ENCODE measurements around the gene ASB4. TPM values are rescaled to one million over a fixed set of nuclear protein-coding genes. Genes with fewer than 3 reads are reported as not detected.

ASB4 gene, protein sequence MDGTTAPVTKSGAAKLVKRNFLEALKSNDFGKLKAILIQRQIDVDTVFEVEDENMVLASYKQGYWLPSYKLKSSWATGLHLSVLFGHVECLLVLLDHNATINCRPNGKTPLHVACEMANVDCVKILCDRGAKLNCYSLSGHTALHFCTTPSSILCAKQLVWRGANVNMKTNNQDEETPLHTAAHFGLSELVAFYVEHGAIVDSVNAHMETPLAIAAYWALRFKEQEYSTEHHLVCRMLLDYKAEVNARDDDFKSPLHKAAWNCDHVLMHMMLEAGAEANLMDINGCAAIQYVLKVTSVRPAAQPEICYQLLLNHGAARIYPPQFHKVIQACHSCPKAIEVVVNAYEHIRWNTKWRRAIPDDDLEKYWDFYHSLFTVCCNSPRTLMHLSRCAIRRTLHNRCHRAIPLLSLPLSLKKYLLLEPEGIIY
- not detected for total RNA-seq (ENCODE audit: unreplicated experiment)
- long read RNA-seq, result 0 reads

DNA sequence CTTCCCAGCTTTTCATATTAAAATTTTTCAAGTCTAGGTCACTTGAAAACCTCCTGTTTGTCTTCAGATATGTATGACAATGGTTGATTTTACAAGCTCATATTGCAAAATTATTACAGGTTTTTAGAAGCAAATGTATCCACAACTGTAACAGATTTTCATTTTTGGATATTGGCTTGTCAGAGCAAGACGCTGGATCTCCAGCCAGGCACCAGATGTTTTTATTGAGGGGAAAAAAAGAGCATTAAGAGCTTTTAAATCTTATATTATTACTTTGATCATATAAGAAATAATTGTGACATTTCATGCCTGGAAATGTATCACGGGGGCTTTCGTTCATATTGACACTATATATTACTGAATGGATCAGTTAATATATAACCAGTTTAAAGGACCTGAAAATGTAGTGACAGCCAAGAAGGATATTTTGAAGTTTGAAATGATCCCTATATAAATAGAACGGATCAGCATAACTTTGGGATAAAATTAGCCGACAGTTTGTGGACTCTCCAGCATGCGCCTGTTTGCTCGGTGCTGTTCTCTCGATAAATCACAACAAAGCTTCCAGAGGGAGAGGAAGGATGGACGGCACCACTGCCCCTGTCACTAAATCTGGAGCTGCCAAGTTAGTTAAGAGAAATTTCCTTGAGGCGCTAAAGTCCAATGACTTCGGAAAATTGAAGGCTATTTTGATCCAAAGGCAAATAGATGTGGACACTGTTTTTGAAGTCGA, at the start of gene ASB4:
TSS of gene ASB4 (plus strand) at position 553 of the 733 bp plus-strand sequence. CDS start at position 582, 29 bp downstream.
- Mint-ChIP-seq H3K4me1 (ENCODE audit: unreplicated experiment) (peaks cover 8% of the 10 kb centered on the region), H3K27ac (ENCODE audit: unreplicated experiment) (no peak within 1 kb of the TSS), H3K9me3 (ENCODE audit: unreplicated experiment) (no peaks in the 10 kb centered on the region), H3K36me3 (ENCODE audit: low read depth, unreplicated experiment) (no peaks in the 10 kb centered on the region), H3K27me3 (ENCODE audit: unreplicated experiment) (no peaks in the 10 kb centered on the region), H3K4me3 (ENCODE audit: unreplicated experiment) (no peak within 1 kb of the TSS)
- TF ChIP-seq, protein P1, sequence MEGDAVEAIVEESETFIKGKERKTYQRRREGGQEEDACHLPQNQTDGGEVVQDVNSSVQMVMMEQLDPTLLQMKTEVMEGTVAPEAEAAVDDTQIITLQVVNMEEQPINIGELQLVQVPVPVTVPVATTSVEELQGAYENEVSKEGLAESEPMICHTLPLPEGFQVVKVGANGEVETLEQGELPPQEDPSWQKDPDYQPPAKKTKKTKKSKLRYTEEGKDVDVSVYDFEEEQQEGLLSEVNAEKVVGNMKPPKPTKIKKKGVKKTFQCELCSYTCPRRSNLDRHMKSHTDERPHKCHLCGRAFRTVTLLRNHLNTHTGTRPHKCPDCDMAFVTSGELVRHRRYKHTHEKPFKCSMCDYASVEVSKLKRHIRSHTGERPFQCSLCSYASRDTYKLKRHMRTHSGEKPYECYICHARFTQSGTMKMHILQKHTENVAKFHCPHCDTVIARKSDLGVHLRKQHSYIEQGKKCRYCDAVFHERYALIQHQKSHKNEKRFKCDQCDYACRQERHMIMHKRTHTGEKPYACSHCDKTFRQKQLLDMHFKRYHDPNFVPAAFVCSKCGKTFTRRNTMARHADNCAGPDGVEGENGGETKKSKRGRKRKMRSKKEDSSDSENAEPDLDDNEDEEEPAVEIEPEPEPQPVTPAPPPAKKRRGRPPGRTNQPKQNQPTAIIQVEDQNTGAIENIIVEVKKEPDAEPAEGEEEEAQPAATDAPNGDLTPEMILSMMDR (IDR thresholded peaks at IDR 0.05; ENCODE audit: unreplicated experiment), result no peak
- DNase-seq (ENCODE audit: low spot score), result no peak

DNA sequence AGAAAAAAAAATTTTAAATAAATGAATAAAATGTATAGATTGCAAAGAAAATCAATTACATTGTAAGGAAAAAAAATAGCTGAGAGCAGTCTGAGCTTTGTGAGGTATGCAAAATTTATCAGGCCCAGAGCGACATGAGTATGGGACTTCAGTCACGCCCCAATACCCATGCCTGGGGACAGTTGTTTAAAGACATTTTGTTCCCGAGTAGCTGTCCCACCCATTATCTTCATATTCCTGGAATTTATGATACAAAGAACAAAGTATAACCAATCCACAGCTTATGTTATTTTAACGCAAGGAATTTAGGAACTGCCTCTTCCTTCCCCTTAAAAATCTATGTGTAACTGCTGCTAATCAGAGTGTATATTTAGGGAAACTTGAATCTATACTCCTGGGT, 49.3 kb upstream of the ASB4 start:
- Mint-ChIP-seq H3K27ac (ENCODE audit: unreplicated experiment) (no peak overlapping the region), H3K4me3 (ENCODE audit: unreplicated experiment) (no peak overlapping the region), H3K4me1 (ENCODE audit: unreplicated experiment) (peaks cover 30% of the 10 kb centered on the region), H3K9me3 (ENCODE audit: unreplicated experiment) (no peaks in the 10 kb centered on the region), H3K36me3 (ENCODE audit: low read depth, unreplicated experiment) (no peaks in the 10 kb centered on the region), H3K27me3 (ENCODE audit: unreplicated experiment) (no peaks in the 10 kb centered on the region)
- TF ChIP-seq, protein P1 (IDR thresholded peaks at IDR 0.05; ENCODE audit: unreplicated experiment), result no peak
- DNase-seq (ENCODE audit: low spot score), result no peak

DNA sequence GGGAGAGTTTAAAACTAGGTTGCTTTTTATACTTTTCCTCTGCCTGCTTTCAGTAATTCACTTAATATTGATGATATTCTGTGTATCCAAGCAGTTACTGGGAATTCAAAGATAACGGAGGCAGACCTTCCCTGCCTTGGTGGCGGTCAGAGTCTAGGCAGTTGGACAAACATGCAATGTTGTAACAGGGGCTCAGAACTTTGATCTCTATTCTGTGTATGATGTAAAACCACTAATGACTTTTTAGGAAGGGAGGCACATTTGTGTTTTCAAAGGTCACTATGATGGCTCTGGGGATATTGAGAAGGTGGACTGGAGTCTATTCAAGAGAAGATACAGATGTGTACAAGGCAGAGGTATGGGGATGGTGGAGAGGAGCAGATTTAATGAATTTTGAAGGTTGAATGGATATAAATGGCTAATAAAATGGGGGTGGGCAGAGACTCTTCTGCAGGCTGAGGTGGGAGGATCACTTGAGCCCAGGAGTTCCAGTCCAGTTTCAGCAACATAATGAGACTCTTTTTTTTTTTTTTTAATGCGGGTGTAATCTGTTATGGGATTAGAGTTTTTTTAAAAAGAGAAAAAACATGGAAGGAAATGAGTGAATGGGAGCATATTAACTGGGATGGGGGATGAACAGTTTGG, 45.2 kb upstream of the ASB4 start:
- no peak overlapping the region for H3K4me3 Mint-ChIP-seq (ENCODE audit: unreplicated experiment)
- H3K27me3 Mint-ChIP-seq (ENCODE audit: unreplicated experiment), result peaks cover 3% of the 10 kb centered on the region
- H3K27ac Mint-ChIP-seq (ENCODE audit: unreplicated experiment), result no peak overlapping the region
- H3K36me3 Mint-ChIP-seq (ENCODE audit: low read depth, unreplicated experiment), result no peaks in the 10 kb centered on the region
- peaks cover 9% of the 10 kb centered on the region for H3K4me1 Mint-ChIP-seq (ENCODE audit: unreplicated experiment)
- DNase-seq (ENCODE audit: low spot score), result no peak
- no peaks in the 10 kb centered on the region for H3K9me3 Mint-ChIP-seq (ENCODE audit: unreplicated experiment)
- TF ChIP-seq, protein P1 (IDR thresholded peaks at IDR 0.05; ENCODE audit: unreplicated experiment), result no peak

DNA sequence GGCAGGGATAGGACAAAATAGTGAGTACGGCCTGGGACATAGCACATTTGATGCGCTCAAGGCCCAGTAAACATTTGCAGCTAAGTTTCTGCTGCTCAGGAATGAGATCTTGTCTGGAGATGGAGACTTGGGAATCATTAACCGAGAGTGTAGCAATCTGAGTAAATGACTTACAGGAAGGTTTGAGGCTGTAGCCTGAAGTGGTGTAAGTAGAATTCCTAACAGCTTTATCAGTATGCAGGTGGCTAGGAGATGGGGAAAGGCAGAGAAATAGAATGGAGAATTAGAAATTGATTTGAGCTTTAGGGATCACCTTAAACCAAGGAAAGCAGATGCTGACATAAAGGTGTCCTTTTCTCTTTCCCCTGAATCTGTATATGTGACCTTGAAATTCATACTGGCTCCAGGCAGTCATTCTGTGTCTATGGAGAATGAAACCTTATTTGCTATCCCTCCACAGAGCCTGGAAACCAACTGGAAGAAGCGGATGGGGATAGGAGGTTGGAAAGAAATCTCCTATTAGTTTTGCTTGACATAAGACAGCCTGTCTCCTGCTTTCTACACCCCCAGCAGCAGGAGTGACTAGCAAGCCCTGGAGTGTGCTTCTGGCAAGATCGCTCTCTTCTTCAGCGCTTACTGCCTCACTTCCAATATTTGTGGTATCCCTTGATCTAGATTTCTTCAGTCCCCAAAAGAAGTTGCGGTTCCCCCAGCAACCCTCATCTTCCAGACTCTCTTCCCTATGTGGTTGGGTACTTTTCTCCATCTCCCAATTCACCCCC, 44.5 kb upstream of the ASB4 start:
- Mint-ChIP-seq H3K27me3 (ENCODE audit: unreplicated experiment) (peaks cover 3% of the 10 kb centered on the region), H3K36me3 (ENCODE audit: low read depth, unreplicated experiment) (no peaks in the 10 kb centered on the region), H3K9me3 (ENCODE audit: unreplicated experiment) (no peaks in the 10 kb centered on the region), H3K27ac (ENCODE audit: unreplicated experiment) (no peak overlapping the region), H3K4me3 (ENCODE audit: unreplicated experiment) (no peak overlapping the region), H3K4me1 (ENCODE audit: unreplicated experiment) (peaks cover 7% of the 10 kb centered on the region)
- TF ChIP-seq, protein P1 (IDR thresholded peaks at IDR 0.05; ENCODE audit: unreplicated experiment), result no peak
- DNase-seq (ENCODE audit: low spot score), result no peak

Measured in endothelial cell (in vitro differentiated cells).